Activated T-cell treated with anti-CD3 and anti-CD28 coated beads, Interleukin-2, amount 50 U/mL, for 4 hours (primary cell): ENCODE measurements around the gene ZNF106. TPM values are rescaled to one million over a fixed set of nuclear protein-coding genes. Genes with fewer than 3 reads are reported as not detected.
A peak's percentile ranks its signal among the peaks of the same experiment; 100 is the strongest.

Experiments used
- ATAC-seq, 2 donors: fragments of 200-7000 bp; cut with Tn5 transposase; one replicate each; pipeline ENCODE4 v1.10.0; 2021
- DNase-seq: peaks from one replicate; pipeline ENCODE4 v3.0.0-alpha.2; 2020
- H3K27me3 Mint-ChIP-seq: one replicate; pipeline ENCODE4 v1.8.0; 2021; ENCODE audit warnings: low read depth, mixed read lengths
- H3K36me3 Mint-ChIP-seq: one replicate; pipeline ENCODE4 v1.8.0; 2022; ENCODE audit warnings: mixed read lengths; ENCODE audit not compliant: insufficient read depth
- H3K4me1 Mint-ChIP-seq: one replicate; pipeline ENCODE4 v1.8.0; 2021; ENCODE audit warnings: low read depth, mixed read lengths
- H3K4me3 Mint-ChIP-seq: one replicate; pipeline ENCODE4 v1.8.0; 2021; ENCODE audit warnings: mild to moderate bottlenecking, moderate library complexity, mixed read lengths
- H3K9me3 Mint-ChIP-seq: one replicate; pipeline ENCODE4 v1.8.0; 2021; ENCODE audit warnings: mixed read lengths
- total RNA-seq, 3 donors: library from RNA; stranded (reverse); gene quantifications; one replicate each; pipeline ENCODE4 v1.2.1, GENCODE V29; 2021

Gene ZNF106
- total RNA-seq, 3 donors from 2014 or later = 40.9 to 42.5 (median 41.4) TPM

DNA sequence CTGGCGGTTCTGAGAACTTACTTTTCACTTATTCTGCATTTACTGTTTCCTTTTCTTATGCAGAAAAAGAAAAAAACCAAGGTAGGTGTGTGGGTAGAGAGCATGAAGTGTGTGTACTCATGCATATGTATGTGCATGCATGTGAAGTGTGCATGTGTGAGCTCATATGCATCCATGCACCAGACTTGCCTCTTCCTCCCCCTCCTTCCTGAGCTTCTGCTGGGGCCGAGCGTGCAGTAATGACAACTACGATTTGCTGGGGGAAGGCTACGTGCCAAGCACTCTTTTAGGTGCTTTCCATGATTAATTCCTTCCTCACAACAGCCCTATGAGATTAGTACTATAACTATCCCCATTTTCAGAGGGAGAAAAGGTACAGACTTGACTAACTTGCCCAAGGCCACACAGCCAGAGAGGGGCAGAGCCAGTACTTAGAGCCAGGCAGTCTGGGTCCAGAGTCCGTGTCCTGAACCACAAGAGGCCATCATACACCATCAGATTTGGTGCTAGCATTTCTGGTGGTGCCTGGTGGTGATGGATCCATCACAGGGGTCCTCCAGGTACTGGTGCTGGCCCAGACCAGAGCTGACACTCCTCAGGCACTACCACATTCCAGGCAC is 85.0 kb downstream of the ZNF106 start:
- ATAC-seq = no peak
- Mint-ChIP-seq H3K4me1 (no peaks in the 10 kb centered on the region), H3K4me3 (no peak overlapping the region), H3K36me3 (peaks cover 3% of the 10 kb centered on the region), H3K9me3 (no peaks in the 10 kb centered on the region), H3K27me3 (no peaks in the 10 kb centered on the region)
- DNase-seq = no peak

DNA sequence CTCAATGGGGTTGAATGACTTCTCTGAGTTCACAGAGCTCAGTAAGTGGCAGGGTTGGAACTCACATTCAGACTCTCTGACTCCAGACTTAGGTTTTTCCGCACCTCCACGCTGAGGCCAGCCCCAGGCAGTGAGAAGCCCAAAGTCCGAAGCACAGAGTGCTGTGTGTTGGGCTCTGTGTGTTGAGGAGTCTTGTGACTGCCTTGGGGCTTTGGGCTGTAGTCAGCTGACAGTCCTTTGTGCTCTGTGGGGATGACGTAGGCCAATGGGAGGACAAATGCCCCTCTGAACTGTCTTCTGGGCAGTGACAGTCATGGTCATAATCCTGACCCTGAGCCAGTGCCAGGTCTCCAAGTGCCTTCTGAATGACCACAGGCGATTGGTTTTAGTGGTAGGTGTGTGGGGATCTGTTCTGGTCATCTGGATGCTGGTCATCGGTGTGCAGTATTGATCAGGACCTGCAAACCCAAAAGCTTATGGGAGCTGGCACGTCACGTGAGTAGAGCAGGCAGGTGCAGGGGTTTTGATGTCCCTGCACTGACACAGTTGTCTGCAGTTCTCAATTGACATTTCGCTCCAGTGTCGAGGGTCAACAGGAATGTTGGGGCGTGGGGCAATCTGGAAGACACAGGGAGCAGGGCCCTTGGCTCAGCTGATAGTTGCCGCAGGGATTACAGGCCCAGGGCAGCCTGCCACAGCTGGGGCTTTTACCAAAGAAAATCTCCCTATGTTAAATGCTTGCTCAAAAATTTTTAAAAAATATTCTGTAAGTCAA is 86.3 kb downstream of the ZNF106 start:
- DNase-seq = no peak
- H3K4me3 Mint-ChIP-seq = no peak overlapping the region
- no peaks in the 10 kb centered on the region for H3K4me1 Mint-ChIP-seq
- H3K36me3 Mint-ChIP-seq = peaks cover 4% of the 10 kb centered on the region
- no peaks in the 10 kb centered on the region for H3K9me3 Mint-ChIP-seq
- no peak for ATAC-seq
- no peaks in the 10 kb centered on the region for H3K27me3 Mint-ChIP-seq

DNA sequence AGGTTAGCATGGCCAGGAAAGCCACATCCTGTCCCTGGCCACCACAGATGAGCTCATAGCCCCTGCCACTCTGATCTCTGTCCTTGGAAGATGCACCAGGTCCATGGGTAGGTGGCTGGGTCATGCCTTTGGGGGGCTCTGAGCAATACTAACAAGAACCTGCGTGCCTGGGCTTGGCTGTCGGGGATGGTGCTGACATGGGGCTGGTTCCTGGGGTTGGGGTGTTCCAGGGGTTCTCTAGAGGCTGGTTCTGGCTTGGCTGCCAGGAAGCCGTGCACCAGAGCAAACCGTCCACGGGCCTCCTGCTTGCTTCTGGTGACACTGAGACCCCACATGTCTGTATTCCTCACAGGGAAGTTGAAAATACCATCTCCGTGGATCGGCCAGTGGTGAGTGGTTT is 87.6 kb downstream of the ZNF106 start:
- no peaks in the 10 kb centered on the region for H3K4me1 Mint-ChIP-seq
- no peak for ATAC-seq

DNA sequence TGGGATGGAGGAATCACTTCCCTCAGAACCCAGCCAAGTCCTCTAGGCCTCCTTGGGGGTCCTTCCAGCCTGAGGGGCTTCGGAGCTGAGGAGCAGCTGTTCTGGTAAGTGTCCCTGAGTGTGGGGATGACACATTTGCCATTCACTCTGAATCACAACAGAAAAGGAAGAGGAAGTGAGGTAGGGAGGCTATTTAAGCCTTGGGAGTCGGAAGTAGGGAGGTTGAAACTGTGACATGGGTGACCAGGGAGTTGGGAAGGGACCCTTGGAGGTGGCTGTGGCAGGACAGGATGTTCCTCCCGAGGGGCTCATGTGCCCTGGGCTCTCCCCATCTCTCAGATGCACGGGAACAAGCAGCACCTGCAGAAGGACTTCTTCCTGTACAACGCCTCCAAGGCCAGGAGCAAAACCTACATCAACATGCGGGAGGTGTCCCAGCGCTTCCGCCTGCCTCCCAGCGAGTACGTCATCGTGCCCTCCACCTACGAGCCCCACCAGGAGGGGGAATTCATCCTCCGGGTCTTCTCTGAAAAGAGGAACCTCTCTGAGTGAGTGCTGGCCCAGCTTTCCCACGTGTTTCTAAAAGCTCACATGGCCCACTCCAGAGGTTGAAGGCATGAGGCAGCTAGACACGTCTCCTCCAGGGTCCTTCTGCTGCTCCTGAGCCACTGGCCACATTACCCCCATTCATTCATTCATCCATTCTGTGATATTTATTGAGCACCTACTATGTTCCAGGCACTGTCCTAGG is 88.3 kb downstream of the ZNF106 start:
- H3K4me1 Mint-ChIP-seq = no peaks in the 10 kb centered on the region
- peaks cover 4% of the 10 kb centered on the region for H3K36me3 Mint-ChIP-seq
- H3K9me3 Mint-ChIP-seq = no peaks in the 10 kb centered on the region
- H3K27me3 Mint-ChIP-seq = no peaks in the 10 kb centered on the region
- no peak for DNase-seq
- H3K4me3 Mint-ChIP-seq = no peak overlapping the region
- peak in 1 of 2 donors; percentile 10 for ATAC-seq

More for the DNA sequence above, 87.6 kb downstream of the ZNF106 start:
- DNase-seq = no peak
- no peaks in the 10 kb centered on the region for H3K27me3 Mint-ChIP-seq
- H3K36me3 Mint-ChIP-seq = peaks cover 4% of the 10 kb centered on the region
- no peaks in the 10 kb centered on the region for H3K9me3 Mint-ChIP-seq
- no peak overlapping the region for H3K4me3 Mint-ChIP-seq

DNA sequence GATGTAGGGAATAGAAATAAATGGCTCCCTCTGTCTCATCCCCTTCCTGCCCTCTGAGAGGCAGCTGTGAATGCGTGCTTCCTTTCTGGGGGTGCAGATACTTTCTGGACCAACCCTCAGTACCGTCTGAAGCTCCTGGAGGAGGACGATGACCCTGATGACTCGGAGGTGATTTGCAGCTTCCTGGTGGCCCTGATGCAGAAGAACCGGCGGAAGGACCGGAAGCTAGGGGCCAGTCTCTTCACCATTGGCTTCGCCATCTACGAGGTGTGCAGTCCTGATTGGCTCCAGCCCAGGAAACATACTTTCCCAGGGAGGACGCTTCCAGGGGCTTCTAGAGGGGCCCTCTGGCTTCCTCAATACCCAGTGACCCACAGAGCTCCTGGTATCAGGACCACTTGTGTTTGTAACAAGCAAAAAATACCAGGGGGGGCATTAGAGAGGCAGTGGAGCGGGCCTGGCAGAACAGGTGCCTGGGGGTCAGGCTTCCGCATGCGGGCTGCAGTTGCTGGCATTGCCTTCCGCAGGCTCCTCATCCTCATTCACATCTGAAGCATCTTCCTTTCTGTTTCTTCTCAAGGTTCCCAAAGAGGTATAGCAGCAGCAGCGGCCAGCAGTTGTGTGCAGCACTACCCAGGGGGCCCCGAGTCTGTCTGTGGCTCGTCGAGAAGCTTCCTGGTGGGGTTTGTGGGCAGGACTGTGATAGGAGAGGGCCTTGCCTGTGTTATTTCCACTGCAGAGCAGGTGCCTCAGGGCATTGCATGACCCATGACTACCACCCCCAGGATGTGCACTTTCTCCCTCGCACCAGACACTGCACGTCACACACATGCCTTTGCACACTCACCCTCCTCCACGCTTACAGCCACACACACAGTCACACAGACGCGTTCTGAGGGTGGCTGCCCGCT is 89.1 kb downstream of the ZNF106 start:
- peak in 1 of 2 donors; percentile 59 for ATAC-seq
- DNase-seq = no peak
- no peaks in the 10 kb centered on the region for H3K4me1 Mint-ChIP-seq
- H3K9me3 Mint-ChIP-seq = no peaks in the 10 kb centered on the region
- H3K27me3 Mint-ChIP-seq = no peaks in the 10 kb centered on the region
- peak overlapping the region; percentile 49 for H3K4me3 Mint-ChIP-seq
- peaks cover 4% of the 10 kb centered on the region for H3K36me3 Mint-ChIP-seq

DNA sequence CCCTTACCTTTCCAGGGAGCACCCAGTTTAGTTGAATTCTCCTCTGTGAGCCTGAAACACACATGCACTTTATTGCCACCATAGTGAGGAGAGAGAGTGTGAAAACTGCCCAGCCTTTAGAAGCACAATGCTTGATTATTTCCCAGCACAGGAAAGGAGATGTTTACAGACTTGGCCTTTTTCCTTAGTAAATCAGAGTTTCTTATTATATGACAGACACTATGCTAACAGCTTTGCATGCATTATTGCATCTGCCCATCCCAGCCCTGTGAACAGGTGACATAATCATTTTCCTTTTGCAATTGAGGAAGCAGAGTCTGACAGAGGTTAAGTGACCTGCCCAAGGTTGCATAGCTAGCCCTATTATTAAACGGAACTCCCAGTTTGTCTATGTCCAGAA is 95.1 kb downstream of the ZNF106 start:
- no peak for ATAC-seq
- no peaks in the 10 kb centered on the region for H3K4me1 Mint-ChIP-seq

DNA sequence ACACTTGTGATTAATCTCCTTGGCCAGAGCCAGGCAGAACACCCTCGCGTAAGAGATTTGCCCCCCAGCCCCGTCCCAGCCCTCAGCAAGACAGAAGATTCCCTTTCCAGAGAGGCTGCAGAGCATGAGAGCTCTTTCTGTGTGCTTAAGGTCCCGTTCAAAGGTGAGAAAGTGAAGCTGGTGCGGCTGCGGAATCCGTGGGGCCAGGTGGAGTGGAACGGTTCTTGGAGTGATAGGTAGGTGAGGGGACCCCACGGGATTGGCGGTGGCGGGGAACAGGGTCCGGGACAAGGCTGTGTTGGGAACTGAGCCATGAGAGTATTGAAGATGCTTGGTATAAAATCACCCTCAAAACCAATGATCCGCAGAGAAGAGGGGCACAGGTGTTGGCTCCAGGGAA is 96.8 kb downstream of the ZNF106 start:
- H3K4me1 Mint-ChIP-seq = no peaks in the 10 kb centered on the region
- H3K9me3 Mint-ChIP-seq = no peaks in the 10 kb centered on the region

More for the DNA sequence above, 95.1 kb downstream of the ZNF106 start:
- H3K27me3 Mint-ChIP-seq = no peaks in the 10 kb centered on the region
- H3K36me3 Mint-ChIP-seq = peaks cover 4% of the 10 kb centered on the region
- H3K4me3 Mint-ChIP-seq = no peak overlapping the region
- DNase-seq = no peak
- no peaks in the 10 kb centered on the region for H3K9me3 Mint-ChIP-seq

DNA sequence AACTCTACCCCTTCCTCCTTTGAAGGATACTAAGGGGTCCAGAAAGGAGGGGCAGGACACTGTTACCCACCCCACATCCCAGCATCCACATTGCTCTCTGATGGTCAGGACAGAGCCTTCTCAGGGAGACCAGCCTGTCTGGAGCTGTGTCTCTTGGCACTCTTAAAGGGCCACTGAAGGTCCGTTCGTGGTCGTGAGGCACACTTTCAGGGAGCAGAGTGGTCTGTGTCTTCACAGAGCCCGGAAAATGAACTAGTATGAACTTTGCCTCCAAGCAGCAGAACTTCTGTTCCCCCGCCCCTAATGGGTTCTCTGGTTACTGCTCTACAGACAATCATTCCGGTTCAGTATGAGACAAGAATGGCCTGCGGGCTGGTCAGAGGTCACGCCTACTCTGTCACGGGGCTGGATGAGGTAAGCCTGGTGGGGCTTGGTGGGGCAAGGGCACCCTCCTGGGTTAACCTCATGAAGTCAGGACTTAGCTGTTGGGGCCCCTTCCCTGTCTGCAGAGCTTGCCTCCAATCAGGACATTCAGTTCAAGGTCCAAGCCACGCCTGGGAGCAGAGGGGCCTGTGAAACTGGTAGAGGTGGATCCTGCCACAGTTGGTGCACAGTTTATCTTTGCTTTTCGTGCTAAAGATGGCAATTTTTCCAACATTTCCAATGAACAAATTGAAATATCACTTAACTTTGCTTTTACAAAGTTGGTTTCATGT is 98.5 kb downstream of the ZNF106 start:
- Mint-ChIP-seq H3K4me3 (no peak overlapping the region), H3K36me3 (peaks cover 6% of the 10 kb centered on the region), H3K27me3 (no peaks in the 10 kb centered on the region), H3K9me3 (no peaks in the 10 kb centered on the region), H3K4me1 (no peaks in the 10 kb centered on the region)
- ATAC-seq = no peak
- DNase-seq = no peak

More for the DNA sequence above, 96.8 kb downstream of the ZNF106 start:
- Mint-ChIP-seq H3K4me3 (no peak overlapping the region), H3K27me3 (no peaks in the 10 kb centered on the region), H3K36me3 (peaks cover 6% of the 10 kb centered on the region)
- DNase-seq (no peak), ATAC-seq (no peak)

DNA sequence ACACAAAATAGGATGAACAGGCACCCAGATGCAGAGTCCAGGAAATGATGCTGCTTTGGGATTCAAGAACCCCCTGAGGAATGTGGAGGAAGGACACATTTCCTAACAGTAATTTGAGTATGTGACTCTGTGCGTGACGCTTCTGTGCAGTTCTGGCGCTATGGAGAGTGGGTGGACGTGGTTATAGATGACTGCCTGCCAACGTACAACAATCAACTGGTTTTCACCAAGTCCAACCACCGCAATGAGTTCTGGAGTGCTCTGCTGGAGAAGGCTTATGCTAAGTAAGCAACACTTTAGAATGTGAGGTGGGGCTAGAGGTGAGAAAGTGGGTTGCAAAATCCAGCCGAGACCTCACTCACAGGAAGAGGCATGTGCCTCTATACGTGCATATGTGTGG is 103.3 kb downstream of the ZNF106 start:
- ATAC-seq (no peak), DNase-seq (no peak)
- H3K9me3 Mint-ChIP-seq = no peaks in the 10 kb centered on the region
- peaks cover 16% of the 10 kb centered on the region for H3K36me3 Mint-ChIP-seq
- no peak overlapping the region for H3K4me3 Mint-ChIP-seq
- no peaks in the 10 kb centered on the region for H3K4me1 Mint-ChIP-seq
- no peaks in the 10 kb centered on the region for H3K27me3 Mint-ChIP-seq

DNA sequence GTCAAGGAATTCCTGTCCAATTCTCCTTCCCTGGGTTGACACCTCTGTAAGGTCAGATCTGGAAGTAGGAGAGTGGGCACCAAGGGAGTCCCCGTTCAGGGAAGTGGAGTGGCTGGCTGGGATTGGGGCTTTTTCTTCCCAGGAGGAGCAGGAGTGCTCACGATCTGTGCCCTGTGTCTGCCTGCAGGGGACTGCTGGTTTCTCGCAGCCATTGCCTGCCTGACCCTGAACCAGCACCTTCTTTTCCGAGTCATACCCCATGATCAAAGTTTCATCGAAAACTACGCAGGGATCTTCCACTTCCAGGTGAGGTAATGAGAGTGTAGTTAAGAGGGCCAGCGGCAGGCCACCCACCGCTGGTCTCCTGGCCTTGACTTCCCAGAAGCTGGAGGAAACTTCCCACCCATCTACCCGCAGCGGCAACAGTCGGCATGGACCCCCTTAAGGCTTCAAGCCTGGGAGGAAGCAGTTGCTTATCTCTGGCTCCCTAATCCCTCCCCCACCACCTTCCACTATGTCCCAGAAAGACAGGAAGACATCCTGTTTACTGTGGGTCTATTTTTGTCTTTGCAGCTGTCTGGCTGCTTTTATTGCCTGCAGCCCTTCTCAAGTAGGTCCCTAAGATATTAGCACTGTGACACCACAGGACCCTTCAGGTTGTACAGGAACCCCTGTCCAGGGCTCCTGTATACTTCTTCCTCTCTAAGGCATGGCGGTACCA is 104.8 kb downstream of the ZNF106 start:
- DNase-seq (no peak), ATAC-seq (no peak)
- Mint-ChIP-seq H3K27me3 (no peaks in the 10 kb centered on the region), H3K9me3 (no peaks in the 10 kb centered on the region), H3K4me3 (no peak overlapping the region), H3K4me1 (no peaks in the 10 kb centered on the region), H3K36me3 (peaks cover 16% of the 10 kb centered on the region)

DNA sequence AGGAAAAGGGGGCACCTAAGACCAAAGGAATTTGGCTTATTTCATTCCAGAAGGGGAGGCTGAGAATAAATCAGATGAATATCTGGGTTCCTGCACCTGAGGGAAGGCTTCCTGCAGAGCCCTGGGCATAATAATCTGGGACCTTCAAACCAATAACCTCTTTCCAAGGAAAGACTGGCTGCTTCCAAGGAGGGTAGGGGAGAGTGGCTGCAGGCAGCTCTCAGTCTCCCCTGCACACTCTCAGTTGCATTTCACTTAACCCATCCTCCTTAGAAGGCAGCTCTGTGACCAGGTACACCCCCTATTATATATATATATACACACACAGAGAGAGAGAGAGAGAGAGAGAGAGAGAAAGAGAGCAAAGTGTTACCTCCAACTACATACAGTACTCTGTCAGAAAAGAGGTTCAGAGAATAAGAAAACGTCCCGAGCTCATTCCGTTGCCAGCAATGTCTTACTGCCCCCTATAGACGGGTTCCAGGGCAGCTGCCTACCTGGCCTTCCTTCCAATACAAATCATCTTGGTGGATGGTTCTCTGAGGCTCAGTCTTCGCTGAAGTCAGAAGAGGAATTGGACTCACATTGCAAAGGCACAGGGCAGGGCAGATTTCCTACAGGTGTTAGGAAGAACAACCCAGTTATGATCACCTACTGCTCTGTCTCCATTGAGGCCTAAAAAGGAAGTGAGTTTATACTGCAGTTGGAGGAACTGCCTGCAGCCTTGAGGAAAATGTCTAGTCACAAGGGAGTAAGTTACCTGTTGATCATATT is 105.5 kb downstream of the ZNF106 start:
- Mint-ChIP-seq H3K4me1 (no peaks in the 10 kb centered on the region), H3K9me3 (no peaks in the 10 kb centered on the region), H3K27me3 (no peaks in the 10 kb centered on the region), H3K4me3 (no peak overlapping the region), H3K36me3 (peaks cover 16% of the 10 kb centered on the region)
- ATAC-seq = no peak
- no peak for DNase-seq

DNA sequence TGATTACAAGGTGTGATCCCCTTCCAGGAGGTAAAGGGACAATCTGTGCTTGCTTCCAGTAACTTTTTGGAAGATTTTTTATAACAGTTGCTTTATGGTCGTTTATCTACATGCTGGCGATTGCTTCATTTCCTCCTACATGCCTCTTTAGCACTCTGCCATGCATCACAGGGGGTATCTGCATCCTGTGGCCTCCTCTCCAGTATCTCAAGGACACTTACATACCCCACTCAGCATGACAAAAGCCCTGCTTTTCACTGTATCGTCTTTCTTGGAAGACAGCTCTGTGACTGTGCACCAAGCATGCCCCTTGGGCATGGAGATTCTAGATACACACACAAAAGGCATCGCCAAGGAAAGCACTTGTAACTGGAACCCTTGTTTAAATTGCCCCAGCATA is 106.3 kb downstream of the ZNF106 start:
- H3K36me3 Mint-ChIP-seq = peaks cover 10% of the 10 kb centered on the region
- no peaks in the 10 kb centered on the region for H3K27me3 Mint-ChIP-seq
- no peaks in the 10 kb centered on the region for H3K4me1 Mint-ChIP-seq

More for the DNA sequence above, 106.3 kb downstream of the ZNF106 start:
- no peak overlapping the region for H3K4me3 Mint-ChIP-seq
- no peaks in the 10 kb centered on the region for H3K9me3 Mint-ChIP-seq
- ATAC-seq = no peak
- DNase-seq = no peak
